Measurements from ENCODE around the gene NRP1.

Gene NRP1

DNA sequence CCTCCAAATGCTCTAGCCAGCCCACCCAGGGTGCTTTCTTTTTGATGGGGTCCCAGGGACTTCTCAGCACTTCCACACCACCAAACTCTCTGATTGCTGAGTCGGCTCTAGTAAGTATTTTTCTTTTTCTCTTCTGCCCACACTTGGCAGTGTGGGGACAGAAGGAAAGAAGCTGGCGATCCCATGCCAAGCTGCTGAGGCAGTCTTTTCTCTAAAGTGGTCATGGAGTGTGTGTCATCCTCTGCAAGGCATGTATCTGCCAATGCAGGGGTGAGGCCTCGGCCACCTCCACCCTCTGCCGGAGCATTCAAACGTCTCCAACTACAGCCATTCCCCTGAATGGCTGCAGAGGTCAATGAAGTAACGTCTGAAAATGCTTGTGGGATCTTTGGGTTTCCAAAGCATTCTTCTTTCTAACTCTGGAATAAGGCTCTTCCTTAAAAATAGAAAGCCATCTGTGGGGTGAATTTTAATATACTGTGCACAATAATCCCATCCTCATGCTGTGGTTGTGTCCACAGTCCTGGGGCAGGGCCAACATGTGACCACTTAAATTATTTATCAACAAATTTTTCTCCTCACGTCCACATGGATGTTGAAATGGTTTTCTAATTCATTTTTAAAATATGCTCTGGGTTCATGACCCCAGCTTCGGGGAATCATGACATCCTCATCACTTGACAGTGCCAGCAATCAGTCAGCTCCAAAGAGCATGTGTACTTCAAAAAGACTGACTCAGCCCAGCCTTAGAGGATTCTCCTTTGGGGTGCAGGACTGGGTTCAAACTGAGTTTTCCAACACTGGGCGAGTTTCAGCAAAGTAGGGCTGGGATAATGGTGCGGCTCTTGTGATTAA, 205.1 kb downstream of the NRP1 start:
- H3K4me1 ChIP-seq (ENCODE audit: insufficient read depth, poor library complexity, severe bottlenecking), result peaks cover 68% of the 10 kb centered on the region
- peak; percentile 66 for DNase-seq (ENCODE audit: low spot score)
- no peaks in the 10 kb centered on the region for H3K36me3 ChIP-seq (ENCODE audit: low read depth)
- H3K9me3 ChIP-seq (ENCODE audit: severe bottlenecking), result no peaks in the 10 kb centered on the region
- peak overlapping the region; percentile 97 for H3K27ac ChIP-seq (ENCODE audit: poor library complexity, severe bottlenecking)
- TF ChIP-seq, protein P1, sequence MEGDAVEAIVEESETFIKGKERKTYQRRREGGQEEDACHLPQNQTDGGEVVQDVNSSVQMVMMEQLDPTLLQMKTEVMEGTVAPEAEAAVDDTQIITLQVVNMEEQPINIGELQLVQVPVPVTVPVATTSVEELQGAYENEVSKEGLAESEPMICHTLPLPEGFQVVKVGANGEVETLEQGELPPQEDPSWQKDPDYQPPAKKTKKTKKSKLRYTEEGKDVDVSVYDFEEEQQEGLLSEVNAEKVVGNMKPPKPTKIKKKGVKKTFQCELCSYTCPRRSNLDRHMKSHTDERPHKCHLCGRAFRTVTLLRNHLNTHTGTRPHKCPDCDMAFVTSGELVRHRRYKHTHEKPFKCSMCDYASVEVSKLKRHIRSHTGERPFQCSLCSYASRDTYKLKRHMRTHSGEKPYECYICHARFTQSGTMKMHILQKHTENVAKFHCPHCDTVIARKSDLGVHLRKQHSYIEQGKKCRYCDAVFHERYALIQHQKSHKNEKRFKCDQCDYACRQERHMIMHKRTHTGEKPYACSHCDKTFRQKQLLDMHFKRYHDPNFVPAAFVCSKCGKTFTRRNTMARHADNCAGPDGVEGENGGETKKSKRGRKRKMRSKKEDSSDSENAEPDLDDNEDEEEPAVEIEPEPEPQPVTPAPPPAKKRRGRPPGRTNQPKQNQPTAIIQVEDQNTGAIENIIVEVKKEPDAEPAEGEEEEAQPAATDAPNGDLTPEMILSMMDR (IDR thresholded peaks at IDR 0.05; ENCODE audit: poor library complexity, severe bottlenecking), result peak; percentile 34
- peak; percentile 48 for ATAC-seq (ENCODE audit: low read depth)
- no peak overlapping the region for H3K4me3 ChIP-seq (ENCODE audit: severe bottlenecking)
- H3K27me3 ChIP-seq (ENCODE audit: insufficient read depth, poor library complexity, severe bottlenecking), result no peaks in the 10 kb centered on the region

DNA sequence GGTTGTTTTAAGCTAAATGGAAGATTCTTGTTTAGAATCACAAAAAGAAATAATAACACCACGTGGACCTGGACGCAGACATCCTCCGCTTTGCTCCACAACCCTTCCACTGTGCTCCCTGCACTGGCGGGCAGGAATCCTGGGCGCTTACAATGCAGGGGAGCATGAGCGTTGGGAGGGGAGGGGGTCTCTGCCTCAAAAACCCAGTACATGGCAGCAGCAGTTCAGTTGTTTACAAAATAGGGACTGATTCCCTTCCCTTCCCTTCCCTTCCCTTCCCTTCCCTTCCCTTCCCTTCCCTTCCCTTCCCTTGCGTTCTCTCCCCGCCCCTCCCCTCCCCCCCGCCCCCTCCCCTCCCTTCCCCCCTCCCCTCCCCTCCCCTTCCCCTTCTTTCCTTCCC, 206.8 kb downstream of the NRP1 start:
- ATAC-seq (ENCODE audit: low read depth), result no peak
- Histone ChIP-seq H3K4me3 (ENCODE audit: severe bottlenecking) (no peak overlapping the region), H3K27ac (ENCODE audit: poor library complexity, severe bottlenecking) (peak overlapping the region; percentile 92), H3K27me3 (ENCODE audit: insufficient read depth, poor library complexity, severe bottlenecking) (no peaks in the 10 kb centered on the region), H3K9me3 (ENCODE audit: severe bottlenecking) (no peaks in the 10 kb centered on the region), H3K4me1 (ENCODE audit: insufficient read depth, poor library complexity, severe bottlenecking) (peaks cover 54% of the 10 kb centered on the region), H3K36me3 (ENCODE audit: low read depth) (no peaks in the 10 kb centered on the region)
- TF ChIP-seq, protein P1 (IDR thresholded peaks at IDR 0.05; ENCODE audit: poor library complexity, severe bottlenecking), result no peak
- no peak for DNase-seq (ENCODE audit: low spot score)
